SW480 (cell line): ENCODE measurements around the gene TUBGCP2.

Source experiments
- DNase-seq: peaks from one replicate; pipeline ENCODE4 v3.0.0-alpha.2; 2016; ENCODE audit warnings: low spot score

TUBGCP2 gene

DNA sequence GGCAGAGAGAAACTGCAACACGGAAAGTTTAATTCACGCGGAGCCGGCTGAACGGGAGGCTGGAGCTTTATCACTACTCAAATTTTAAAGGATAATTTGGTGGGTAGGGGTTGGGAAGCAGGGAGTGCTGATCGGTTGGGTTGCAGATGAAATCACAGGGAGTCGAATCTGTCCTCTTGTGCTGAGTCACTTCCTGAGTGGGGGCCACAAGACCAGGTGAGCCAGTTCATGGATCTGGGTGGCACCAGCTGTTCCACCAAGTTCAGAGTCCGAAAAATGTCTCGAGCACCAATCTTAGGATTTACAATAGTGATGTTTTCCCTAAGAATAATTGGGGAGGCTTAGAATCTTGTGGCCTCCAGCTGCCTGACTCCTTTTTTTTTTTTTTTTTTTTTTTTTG lies 34.9 kb upstream of the TUBGCP2 start:
- DNase-seq = peak; percentile 59

DNA sequence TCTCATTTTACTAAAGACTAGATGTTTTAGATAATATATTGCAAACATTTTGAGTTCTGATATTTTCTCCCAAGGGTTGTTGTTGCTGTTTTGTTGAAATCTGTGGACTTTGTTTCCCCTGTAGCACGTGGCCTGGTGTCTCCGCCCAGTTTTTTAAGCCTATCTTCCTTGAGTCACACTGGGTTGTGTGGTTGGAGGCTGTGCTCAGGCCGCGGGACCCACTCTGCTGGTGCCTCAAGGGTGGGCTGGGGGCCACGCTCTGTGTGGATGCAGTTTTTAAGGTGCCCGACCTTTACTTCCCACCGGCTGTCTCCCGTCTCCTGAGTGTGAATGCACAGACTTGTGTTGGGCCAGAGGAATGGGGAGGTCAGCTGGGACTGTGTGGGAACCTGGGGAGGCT lies 34.3 kb upstream of the TUBGCP2 start:
- DNase-seq = no peak

DNA sequence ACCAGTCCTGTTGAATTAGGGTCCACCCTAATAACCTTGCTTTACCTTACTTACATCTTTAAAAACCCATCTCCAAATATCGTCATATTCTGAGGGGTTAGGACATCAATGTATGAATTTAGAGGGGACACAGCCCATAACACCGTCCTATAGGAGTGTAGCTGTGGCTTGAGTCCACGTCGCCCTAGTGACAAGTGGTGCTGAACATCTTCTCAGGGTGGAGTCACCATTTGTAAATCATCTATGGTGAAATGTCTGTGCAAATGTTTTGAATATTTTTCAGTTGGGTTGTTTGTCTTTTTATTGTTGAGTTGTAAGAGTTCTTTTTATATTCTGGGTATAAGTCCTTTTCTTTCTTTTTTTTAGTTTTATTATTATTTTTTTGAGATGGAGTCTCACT lies 33.3 kb upstream of the TUBGCP2 start:
- no peak for DNase-seq

DNA sequence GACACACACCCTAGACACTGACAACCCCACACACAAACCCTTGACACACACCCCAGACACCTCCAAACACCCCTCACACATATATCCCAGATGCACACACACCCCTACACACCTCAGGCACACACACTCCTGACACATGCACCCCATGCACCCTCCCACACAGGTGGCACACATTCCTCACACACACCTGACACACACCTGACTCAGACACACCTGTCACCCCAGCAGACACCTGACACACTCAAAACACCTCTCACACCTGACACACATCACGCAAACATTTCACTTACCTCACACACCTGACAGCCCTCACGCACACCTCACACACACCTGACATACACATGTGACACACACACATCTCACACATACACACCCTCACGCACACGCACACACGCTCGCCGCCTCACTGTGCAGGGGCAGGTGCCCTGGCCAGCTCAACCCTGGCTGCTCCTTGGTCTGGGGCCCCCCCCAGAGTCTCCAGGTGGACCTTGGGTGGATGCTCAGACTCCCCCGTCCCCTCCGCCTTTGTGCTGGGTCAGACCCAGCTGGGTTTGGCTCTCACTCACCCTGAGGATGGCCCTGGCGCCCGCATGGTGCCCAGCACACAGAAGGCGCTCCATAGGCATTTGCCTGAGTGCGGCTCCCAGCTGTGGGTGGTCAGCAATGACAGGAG lies 31.2 kb upstream of the TUBGCP2 start:
- DNase-seq = no peak

DNA sequence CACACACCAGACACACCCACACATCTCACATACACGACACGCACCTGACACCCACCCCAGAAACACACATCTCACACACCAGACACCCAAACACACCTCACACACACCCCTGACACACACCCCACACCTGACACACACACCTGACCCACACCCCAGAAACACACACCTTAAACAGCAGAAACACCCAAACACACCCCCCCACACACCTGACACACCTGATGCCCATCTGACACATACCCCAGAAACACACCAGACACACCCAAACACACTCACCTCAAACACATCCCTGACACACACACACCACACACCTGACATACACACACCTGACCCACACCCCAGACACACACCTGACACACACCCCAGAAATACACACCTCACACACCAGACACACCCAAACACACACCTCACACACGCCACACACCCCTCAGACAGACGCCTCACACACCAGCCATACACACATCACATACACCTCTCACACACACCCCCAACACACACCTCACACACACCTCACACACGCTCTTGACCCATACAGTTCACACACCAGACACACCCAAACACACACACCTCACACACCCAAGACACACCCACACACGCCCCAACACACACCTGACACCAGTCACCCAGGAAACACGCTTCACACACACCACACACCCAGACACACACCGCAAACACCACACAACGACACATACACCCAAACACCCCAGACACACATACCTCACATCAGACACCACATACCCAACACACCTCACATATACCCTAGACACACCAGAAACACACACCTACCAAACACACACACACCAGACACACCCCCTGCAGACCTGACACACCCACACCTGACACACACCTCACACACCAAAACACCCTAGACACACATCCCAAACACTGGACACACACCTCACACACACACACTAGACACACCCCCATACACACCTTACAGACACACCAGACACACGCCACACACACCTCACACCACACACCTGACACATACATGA lies 29.7 kb upstream of the TUBGCP2 start:
- no peak for DNase-seq

DNA sequence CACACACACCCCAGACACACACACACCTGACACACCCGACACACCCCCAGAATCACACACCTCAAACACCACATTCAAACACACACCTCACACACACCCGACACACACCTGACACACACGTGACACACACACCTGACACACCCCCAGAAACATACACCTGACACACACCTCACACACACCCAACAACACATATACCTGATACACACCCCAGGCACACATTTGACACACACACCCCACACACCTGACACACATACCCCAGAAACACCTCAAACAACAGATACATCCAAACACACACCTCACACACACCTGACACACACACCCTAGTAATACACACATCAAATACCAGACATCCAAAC lies 28.7 kb upstream of the TUBGCP2 start:
- DNase-seq = no peak

DNA sequence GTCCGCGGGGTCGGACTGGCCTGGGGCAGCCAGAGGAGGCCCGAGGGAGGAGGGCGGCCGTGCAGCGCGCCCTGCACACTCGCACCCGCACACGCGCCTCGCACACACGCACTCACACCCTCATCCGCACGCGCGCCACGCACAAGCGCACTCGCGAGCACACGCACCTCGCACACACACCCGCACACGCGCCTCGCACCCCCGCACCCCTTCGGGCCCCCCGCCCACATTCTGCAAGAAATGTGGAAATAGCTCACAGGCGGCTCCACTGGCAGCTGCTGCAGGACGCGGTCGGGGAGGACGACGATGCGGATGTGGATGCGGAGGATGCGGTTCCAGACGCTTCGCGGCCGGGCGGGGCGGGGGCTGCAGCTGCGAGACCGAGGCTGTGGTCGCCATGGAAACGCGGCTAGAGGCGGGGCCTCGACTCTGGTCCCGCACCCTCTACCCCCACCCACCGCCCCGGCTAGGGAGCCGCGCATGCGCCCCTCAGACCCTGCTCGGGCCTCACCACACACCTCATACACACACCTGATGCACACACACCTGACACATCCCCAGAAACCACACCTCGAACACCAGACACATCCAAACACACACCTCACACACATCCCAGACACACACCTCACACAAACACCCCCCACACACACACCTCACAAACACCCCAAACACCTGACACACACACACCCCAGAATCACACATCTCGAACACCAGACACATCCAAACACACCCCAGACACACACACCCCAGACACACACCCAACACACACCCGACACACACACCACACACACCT lies 28.1 kb upstream of the TUBGCP2 start, which contains the start of gene CALY:
Gene CALY, minus strand, starts transcription at position 320 of the 793 bp plus-strand sequence. CDS start 7,907 bp downstream, outside the sequence.
- DNase-seq = no peak

DNA sequence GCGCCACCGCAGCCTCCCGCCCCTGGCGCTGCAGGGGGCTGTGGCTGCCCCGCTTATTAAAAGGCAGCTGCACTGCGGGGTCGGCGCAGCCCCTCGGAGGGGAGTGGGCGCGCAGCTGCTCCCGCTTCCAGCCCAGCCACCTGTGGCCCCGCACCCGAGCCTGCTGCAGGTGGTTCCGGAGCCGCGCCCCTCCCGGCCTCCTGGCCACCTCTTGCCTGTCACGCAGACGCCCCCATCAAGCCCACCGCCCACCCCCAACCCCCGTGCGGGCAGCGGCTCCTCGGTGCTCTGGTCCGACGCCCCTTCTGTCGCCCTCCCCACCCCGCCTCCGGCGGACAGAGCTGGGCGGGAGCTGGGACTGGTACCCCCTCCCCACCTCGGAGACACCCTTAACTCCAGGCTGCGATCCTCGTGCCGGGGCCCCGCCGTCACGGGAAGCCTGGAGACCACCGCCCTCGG lies 27.5 kb upstream of the TUBGCP2 start:
- DNase-seq = no peak

DNA sequence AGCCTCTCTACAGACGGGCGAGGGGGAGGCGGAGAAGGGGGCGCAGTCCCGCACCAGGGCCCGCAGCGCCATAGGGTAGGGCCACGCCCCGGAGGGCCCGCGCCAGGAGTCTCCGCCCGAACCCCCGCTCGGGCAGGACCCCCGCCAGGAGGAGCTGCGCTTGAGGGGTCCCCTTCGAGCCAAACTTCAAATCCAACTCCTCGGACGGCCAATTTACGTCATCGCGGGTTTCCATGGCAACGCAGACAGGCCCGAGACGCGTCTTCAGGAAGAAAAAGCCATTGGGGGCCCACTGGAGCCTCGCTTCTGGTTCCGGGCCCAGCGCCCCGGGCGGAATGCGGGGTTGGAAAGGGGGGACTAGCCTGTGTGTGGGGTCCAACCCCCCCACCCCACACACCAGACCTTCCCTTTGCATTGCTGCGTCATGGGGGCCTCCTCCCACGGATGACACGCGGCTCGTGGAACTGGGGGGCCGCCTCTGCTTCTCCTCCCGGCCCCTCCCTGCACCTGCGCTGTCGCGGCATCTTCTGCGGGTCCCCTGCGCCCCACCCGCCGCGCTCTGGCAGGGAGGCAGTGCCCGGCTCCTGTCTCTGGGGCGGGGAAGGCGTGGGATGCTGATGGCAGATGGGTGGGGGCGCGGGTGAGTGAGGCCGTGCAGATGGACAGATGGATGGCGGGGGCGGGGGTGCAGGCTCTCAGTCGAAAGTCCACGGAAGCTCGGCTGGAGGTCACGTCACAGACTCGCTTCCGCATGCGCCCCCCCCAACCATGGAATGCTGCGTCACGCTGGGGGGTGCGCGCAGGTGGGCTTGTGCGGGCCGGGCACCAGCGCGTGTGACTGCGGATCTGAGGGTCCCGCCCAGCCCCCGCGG lies 26.8 kb upstream of the TUBGCP2 start:
- DNase-seq = peak; percentile 44

DNA sequence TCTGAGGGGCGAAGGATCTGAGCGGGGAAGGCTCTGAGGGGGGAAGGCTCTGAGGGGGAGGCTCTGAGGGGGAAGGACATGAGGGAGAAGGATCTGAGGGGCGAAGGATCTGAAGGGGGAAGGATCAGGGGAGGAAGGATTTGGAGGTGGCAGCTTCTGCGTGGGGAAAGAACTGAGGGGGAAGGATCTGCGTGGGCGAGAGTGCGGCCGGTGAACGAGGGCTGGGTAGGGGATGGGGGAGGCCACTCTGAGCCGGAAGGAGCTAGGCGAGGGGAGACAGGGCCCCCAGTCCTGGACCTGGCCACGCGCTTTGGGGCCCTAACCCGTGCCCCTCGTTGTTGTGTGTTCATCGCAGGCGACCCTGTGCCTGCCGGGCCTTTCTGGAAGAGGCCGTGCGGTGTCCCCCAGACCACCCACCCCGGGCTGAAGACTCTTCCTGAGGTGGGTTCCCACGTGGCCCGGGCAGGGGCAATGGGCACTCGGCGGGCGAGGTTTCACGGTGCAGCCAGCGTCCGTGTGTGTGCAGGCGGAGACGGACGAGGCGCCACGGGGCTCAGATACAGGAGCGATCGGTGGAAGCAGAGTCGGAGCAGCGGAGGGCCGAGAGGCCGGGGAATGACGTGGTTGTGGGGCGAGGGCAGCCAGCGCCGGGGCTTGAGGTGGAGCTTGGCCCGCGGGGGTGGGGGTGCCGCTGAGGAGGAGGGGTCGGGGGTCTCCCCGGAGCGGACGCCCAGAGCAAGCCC lies 26.0 kb upstream of the TUBGCP2 start:
- DNase-seq = no peak

DNA sequence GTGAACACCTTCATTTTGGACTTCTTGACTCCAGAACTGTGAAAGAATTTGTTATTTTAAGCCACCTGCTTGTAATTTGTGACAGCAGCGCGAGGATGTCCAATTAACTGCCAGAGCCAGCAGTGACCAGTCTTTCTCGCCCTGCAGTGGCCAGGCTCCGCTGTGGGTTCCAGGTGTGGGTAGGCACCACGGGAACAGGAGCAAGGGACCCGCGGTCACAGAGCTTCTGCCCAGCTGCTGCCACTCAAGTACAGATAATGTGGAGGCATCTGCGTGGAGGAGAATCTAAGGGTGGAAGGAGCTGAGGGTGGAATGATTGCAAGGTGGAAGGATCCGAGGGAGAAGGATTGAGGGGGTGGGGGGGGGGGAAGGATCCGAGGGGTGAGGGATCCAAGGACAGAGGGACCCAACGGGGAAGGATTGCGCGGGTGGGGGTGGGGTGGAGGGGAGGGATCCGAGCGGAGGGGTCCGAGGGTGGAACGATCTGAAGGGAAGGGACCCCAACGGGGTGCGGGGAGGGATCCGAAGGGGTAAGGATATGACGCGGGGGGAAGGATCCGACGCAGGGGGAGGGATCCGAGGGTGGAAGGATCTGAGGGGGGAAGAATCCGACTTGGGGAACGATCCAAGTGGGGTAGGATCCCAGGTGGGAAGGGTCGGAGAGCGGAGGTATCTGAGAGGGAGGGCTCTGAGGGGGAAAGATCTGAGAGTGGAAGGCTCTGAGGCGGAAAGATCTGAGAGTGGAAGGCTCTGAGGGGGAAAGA lies 24.4 kb upstream of the TUBGCP2 start:
- no peak for DNase-seq

DNA sequence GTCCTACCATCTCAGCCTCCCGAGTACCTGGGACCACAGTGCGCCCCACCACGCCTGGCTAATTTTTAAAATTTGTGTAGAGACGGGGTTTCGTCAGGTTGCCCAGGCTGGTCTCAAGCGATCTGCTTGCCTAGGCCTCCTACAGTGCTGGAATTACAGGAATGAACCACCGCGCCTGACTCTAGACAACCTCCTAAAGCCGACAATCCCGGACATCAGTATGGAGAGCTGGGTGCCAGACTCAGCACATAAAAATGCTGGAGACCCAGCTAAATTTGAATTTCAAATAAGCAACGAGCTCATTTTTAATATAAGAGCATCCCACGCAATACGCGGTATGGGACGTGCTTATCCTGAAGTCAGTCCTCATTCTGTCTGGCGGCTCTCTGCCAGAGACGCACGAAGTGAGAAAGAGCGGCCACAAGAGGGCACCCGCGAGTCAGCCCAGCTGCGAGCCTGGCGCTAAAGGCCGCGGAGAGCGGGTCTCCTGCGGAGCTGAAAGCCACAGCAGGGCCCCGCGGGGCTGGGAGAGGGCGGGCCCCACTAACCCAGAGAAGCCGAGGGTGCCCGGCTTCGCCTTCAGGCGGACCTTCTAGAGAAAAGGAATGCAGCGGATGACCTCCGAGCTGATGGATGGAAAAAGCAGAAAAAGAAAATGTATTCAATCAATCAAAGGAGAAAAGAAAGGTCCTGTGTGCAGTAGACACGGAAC lies 21.0 kb upstream of the TUBGCP2 start:
- DNase-seq = peak; percentile 72

DNA sequence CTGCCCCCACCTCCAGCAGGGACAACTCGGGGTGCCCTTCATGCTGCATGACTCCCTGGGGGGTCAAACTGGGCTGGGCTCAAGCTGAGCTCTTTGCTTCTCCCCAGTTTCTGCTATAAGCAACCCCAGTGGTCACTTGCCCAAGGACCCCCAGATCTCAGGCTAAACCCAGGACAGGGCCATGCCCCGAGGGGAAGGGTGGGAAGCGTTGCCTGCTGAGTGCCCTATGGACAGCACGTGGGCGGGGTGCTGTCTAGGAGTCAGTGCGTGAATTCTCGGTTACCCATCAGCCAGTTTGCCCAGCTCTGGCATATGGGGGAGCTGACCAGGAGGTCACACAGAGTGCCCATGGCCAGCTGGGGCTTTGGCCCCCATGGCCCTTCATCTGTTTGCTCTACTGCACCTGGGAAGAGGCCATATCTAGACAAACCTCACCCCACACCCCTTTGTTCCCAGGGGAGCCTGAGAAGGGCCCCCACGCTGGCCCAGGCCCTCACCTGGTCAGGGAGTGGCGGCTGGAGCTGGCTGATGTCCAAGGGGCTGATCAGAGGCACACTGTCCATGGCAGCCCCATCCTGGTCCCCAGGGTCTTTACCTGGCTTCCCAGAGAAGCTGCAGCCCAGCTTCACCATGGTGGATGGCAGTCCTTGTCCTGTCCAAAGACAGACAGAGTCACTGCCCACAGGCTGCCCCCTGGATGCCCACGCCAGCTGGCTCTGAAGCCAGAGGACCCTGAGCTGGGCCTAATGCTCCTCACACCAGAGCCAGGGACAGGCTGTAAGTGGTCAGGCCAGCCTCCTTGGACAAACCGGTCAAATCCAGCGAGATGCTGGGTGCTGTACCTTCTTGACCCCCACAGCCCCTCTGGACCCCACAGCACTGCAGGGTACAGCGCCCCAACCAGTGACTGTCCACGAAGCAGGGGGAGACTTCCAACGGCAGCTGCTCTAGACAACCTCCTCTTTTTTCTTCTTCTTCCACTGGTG lies 20.0 kb upstream of the TUBGCP2 start:
- no peak for DNase-seq

DNA sequence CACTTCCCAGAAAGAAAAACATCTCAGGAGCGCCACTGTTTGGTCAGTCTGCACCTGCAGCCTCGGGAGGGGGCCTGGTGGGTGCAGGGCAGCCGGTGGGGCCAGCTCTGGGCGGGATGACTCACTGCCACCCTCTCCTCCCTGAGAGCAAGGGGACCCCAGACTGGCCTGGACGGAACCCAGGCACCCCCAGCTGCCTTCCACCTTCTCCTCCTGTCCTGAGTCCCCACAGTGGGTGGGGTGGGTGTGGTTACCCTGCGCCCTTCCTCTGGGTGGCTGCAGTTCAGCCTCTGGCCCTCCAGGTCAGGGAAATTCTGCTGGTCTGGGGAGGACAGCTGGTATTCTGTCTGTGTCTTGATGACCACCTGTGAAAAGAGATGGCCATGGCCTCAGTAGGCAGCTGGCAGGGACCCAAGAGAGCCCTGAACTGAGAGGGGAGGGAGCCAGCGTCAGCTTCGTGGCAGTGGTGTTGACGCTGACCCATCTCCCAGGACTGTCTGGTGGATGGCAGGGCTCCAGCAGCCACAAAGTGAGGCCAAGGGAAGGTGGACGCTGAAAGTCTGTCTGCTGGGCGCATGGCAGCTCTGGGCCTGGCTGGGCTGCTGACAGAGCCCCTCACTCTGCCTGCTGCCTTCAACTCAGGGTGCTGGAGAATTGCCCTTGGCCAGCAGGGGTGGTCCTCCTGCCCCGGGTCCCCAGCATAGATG lies 19.1 kb upstream of the TUBGCP2 start:
- no peak for DNase-seq

DNA sequence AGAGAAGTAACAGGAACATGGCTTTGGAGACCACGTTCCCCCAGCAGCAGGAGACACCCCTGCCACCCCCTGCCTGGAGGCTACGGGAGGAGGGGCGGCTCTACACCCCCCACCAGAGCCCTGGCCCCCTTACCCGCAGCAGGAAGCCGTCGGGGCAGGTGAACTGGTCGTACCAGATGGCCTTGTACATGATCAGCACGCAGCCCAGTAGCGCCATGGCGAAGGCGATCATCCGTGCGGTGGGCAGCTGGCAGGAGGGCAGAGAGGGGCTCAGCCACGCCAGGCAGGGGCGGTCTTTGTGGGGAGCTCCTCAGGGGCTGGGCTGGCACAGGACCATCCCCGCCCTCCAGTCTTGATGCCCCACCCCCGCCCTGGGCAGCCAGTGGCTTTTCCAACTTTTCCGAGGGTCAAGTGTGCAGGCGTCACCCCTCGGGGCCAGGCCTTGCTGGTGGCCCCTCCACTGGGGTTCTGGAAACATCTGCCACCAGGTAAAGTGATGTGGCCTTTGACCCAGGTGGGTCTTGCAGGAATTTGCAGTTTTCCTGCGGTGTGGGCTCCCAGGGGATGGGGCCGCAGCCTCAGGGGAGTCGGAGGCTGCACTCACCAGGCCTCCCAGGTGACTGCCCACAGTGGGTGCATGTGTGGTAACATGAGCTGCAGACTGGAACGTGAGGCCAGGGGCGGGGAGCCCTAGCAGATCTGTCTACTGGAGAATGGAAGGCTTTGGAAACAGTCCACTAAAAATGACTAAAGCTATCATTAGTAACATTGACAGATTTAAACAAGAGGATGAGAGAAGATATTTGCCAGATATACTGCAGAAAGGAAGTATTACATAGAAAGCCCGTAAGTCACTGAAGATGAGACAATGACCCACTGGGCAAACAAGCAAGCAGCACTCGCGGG lies 18.3 kb upstream of the TUBGCP2 start:
- DNase-seq = no peak

DNA sequence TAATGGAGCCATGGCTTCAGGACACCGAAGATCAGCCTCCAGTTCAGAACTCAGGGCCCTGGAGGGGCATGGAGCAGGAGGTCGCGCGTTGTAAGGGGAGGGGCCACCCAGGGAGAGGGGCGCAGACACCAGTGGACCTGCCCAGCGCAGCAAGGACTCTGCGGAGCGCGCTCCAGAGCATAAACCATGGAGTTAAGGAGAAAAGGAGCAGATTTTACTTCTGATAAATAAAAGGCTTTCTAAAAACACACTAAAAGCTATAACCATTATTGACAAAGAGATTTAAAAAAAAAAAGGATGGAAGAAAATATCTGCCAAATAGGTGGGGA lies 17.5 kb upstream of the TUBGCP2 start:
- no peak for DNase-seq
